ENCODE data around the gene IP6K2.

DNA sequence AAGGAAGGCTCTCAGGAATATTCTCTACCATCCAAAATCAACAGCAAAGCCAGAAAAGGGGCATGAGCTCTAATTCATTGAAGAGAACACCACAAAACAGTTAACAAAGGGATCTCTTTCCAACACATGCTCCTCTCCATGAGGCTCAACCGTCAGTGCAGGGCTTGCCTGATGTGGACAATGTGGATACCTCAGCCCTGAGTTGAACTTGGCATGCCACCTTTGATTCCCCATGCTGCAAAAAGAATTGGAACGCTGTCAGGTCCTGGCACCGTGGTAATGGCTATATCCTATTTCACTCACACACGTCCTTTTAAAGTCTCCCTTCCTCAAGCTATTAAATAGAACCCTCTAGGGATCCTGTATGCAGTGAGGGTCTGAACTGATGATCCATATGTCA is 30.7 kb upstream of the IP6K2 start:
- TF ChIP-seq CTCF (IDR thresholded peaks at IDR 0.05; ENCODE audit: low read length) (no peak), EZH2 (IDR thresholded peaks at IDR 0.05; ENCODE audit: borderline replicate concordance, low read length) (no peak)
